Stomach (tissue), 4 donors: ENCODE data around the gene CWF19L2.

Source experiments
- EP300 ChIP-seq: sonication (generic); formaldehyde crosslinking; IDR thresholded peaks from one replicate; pipeline ENCODE4 v1.6.1; 2017; ENCODE audit warnings: antibody characterized with exemption
- POLR2A ChIP-seq, 4 donors: fragments of 450-650 bp; IDR thresholded peaks; one replicate each; pipeline ENCODE4 v1.6.1; 2016; ENCODE audit warnings: antibody characterized with exemption in 4 of 4, control low read depth in 2 of 4, mild to moderate bottlenecking in 1 of 4, moderate library complexity in 1 of 4
- POLR2AphosphoS5 ChIP-seq, 3 donors: sonication (generic); formaldehyde crosslinking; IDR thresholded peaks; one replicate each; pipeline ENCODE4 v1.6.1; 2016; ENCODE audit warnings: antibody characterized with exemption in 3 of 3
- TF ChIP-seq, protein P1 (sequence below), 7 experiments: fragments of 450-650 bp in 4 of 7; fragments of 200-600 bp in 3 of 7; sonication (generic) in 3 of 7; IDR thresholded peaks; one replicate each; pipeline ENCODE4 v1.5.1; 2016 to 2019; ENCODE audit warnings: antibody characterized with exemption in 7 of 7, control low read depth in 2 of 7, mild to moderate bottlenecking in 1 of 7

DNA sequence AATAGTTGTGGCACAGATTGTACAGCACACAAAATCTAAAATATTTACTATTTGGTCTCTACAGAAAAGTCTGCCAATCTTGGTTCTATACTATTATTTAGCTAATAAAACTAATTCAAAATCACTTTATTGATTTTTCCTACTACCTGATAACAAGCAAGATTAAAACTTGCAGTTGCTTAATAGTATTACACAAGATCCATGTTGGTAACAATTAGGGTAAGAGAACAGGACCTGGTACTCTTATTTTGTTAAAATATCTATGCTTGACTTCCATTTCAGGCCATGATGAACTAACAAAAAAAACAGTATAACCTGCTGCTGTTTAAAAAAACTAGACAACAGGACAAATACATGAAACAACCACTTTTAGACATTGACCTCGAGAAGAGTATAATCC is 52.4 kb downstream of the CWF19L2 start:
- TF ChIP-seq, protein P1, sequence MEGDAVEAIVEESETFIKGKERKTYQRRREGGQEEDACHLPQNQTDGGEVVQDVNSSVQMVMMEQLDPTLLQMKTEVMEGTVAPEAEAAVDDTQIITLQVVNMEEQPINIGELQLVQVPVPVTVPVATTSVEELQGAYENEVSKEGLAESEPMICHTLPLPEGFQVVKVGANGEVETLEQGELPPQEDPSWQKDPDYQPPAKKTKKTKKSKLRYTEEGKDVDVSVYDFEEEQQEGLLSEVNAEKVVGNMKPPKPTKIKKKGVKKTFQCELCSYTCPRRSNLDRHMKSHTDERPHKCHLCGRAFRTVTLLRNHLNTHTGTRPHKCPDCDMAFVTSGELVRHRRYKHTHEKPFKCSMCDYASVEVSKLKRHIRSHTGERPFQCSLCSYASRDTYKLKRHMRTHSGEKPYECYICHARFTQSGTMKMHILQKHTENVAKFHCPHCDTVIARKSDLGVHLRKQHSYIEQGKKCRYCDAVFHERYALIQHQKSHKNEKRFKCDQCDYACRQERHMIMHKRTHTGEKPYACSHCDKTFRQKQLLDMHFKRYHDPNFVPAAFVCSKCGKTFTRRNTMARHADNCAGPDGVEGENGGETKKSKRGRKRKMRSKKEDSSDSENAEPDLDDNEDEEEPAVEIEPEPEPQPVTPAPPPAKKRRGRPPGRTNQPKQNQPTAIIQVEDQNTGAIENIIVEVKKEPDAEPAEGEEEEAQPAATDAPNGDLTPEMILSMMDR (IDR thresholded peaks at IDR 0.05), result no peak
- TF ChIP-seq POLR2A (IDR thresholded peaks at IDR 0.05) (no peak), POLR2AphosphoS5 (IDR thresholded peaks at IDR 0.05) (no peak), EP300 (no peak)
